HTERT RPE-1 (cell line): Measurements from ENCODE around the gene EXOC4.

Experiments used
- in situ Hi-C: fragments of 300-500 bp; cut with MboI; formaldehyde crosslinking; loops from 4 replicates; pipeline ENCODE4 v1.14.3; 2020; ENCODE audit warnings: low sequenced_read_pairs

Gene EXOC4

DNA sequence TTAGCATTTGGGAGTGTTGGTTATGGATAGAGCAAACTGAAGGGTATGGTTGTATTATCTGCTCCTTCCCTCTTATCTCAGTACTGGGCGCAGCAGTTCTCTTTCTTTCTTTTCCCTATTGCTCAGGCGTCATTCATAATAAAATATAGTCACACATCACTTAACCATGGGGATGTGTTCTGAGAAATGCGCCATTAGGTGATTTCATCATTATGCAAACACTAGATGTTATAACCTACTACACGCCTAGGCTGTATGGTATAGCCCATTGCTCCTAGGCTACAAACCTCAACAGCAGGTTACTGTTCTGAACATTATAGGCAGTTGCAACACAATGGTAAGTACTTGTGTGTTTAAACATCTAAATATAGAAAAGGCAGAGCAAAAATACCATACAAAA, 401.7 kb downstream of the EXOC4 start:
- in situ Hi-C loops = no loop called here

GRCh38 chr7:133662276-133662675, 409.4 kb downstream of the EXOC4 start:
- in situ Hi-C loops = no loop called here

DNA sequence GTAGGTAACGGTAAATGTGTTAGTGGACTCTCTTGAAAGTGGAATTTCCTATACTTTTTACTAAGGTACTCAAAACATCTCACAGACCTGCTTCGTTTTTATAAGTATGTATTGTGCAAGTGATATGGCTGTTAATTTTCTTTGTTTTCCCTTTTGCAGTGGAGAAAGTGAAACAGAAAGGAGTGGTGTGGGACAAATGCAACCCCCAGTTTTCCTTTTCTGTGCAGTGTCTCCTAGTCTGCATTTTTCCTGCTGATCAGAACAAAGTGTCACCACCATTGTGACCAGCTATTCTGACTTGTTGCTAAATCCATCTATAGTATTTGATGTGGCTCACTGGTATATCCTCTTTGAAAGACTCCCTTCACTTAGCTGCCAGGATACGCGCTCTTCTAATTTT, 410.0 kb downstream of the EXOC4 start:
- in situ Hi-C loops = no loop called here

GRCh38 chr7:133664528-133664927, 411.6 kb downstream of the EXOC4 start:
- in situ Hi-C loops = no loop called here

DNA sequence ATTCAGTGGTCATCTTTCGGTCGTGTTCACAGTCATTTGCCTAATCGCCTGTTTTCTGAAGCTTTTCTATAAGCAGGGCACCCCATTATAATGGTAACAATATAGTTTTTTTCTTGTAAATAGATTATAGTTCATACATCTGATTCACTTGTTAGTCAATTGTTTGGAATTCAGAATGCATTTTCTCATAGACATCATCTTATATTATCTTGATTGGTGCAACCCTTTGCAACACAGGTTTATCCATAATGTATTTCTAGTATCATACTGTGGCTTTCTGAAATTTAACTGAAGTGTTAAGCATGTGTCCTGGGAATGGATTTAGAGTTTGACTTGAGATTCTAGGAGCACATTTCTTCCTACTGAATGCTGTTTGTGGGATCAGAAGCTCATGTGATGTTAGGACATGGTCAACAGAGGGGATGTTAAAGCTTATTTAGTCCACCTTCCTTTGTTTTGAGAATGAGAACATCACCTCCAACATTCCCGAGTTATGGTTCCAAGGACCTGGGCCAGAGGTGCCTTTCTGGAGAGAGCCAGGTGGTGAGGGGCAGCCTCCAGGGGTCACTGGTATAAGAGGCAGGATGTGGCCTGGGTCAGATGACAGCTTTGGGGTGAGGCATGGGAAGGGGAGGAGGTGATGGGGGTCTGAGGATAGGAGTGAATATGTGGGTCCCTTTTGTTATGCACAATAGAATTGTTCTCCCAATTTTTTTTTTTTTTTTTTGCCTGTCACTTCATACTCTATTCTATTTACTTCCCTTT, 415.6 kb downstream of the EXOC4 start:
- in situ Hi-C loops = no loop called here

- in situ Hi-C loops = no loop called here
These were observed 416.2 kb downstream of the EXOC4 start for GRCh38 chr7:133669061-133669455.

- in situ Hi-C loops = no loop called here
These were observed 417.4 kb downstream of the EXOC4 start for GRCh38 chr7:133670250-133670649.

DNA sequence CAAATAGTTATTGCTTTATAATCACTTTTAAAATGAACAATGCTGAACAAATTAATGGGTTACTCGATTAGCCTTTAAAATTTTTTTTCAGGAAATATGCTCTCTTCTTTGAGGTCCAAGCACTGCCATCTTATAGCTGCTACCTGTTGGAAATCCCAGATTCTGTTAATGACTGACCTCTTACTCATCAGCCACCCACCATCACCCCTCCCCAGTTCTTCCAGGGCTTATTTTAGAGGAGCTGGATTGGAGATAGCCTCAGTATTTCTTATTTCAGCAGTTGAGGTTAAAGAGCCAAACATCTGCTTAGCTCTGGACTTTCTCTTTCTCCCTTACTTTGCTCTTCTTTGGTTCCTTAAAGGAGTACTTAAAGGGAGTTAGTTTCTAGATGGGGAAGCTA, 420.0 kb downstream of the EXOC4 start:
- in situ Hi-C loops = no loop called here

DNA sequence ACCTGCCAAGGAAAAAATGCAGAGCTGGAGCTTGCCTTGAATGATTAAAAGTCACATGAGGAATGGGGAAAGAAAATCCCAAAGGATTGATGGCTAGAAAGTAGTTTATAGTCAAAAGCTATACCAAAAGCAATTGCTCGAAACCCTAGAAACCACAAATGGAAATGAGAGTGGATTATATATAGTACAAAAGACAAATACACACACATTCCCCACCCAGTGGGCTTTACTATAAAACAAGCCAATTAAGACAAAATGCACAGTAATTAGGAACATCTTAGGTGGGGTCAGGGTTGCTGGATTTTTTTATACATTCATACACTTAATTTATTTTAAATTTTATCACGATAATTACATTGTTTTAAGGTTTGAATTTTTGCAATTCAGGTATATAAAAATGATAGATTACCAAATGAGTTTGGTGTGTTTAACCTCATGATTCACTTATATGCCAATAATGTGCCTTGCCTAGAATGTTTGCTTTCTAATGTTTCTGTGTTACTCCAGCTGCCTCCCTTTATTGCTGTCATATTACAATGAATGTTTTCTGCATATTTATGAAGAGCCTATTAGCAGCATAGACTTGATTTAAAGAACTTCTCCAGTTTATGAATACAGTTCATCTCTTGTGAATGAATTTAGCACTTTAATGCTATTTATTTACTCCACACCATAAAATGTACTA, 421.3 kb downstream of the EXOC4 start:
- in situ Hi-C loops = no loop called here

GRCh38 chr7:133675510-133676218, 422.8 kb downstream of the EXOC4 start:
- in situ Hi-C loops = no loop called here

DNA sequence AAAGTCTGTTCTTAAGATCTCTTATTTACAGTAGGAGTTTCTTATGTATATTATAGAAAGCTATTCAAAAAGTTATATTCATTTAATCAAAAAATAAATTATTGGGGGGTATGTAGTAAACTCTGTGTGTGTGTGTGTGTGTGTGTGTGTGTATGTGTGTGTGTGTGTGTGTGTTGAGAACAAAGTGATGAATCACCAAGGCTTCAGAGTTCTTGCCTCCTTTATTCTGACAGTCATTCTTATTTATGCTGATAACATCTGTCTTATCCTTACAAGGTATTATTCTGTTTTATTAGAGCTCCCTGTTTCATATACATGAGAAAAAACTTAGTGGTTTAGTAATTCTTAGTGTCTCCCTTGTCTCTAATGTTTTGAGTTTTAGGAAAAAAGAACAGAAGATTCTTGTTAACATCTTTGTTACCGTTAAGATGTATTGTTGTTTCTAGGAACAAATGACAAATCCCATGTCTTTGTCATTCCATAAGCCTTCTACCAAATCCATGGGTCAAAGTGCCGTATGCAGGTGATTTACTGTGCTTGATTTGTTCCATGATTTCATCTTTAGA, 424.0 kb downstream of the EXOC4 start:
- in situ Hi-C loops = no loop called here

DNA sequence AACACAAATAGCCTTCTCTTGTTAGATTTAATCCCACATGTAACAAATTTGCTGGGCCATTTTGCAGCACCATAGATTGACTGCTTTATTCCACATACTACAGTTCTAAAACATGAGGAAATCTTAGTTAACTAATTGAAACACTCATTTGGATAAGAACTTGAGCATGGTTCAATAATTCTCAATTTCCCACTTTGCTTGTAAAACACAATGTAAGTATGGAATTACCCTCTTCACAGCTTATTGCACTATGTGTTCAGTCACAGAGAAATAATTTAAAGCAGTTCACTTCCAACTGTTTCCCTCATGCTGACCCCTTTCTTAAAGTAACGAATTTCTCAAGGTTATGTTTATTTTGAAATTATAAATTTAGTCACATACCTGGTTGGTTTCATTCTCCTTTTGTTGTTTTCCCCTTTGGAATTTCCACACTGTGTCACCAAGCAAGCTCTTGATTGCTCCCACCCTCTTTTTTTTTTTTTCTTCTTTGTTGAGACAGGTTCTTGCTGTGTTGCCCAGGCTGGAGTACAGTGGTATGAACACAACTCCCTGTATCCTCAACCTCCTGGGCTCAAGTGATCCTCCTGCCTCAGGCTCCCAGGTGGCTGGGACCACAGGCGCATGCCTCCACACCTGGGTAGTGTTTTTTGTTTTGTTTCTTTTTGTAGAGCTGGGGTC, 425.4 kb downstream of the EXOC4 start:
- in situ Hi-C loops = no loop called here

GRCh38 chr7:133679977-133680376, 427.1 kb downstream of the EXOC4 start:
- in situ Hi-C loops = no loop called here

DNA sequence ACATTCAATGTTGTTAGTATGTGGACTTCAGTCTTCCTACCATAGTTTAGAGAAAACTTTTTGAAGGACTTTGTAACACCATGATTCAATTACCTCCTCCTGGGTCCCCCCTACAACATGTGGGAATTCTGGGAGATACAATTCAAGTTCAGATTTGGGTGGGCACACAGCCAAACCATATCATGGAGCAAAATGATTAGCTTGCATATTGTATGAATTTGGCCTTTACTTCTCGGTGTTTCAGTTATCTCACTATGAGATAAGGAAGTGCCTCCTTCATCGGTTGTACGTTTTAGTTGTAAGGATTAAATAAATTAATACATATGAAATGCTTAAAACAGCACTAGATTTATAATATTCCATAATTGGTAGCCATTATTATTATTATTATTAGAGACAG, 428.7 kb downstream of the EXOC4 start:
- in situ Hi-C loops = no loop called here

DNA sequence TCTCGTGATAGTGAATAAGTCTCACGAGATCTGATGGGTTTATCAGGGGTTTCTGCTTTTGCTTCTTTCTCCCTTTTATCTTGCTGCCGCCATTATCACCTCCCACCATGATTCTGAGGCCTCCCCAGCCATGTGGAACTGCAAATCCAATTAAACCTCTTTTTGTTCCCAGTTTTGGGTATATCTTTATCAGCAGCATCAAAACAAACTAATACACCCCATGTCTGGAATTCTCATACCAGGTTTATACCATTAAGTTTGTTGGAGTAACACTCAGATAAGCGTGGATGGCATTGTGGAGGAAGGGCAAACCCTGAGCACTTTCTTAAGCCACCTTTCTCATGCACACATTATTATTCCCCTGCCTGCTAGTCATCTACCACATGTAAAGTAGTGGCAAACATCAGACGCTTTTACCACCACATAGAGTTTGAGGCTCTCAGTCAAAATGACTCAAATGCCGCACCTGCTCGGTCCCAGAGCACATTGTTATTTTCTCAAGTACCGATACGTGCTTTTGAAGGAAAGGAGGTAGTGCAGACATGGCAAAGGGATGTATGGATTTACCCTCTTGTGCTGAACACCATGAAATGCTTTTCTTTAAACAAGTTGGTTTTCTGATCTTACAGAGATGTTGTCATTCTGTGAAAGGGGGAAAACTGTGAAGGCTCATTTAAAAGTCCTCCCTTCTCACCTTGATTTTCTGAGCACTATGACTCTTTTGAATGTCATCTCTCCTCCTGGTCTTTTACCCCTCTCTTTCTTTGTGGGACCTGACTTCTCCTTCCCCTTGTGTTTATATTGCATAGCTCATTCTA, 429.7 kb downstream of the EXOC4 start:
- in situ Hi-C loops = no loop called here

GRCh38 chr7:133683182-133683454, 430.2 kb downstream of the EXOC4 start:
- in situ Hi-C loops = no loop called here

DNA sequence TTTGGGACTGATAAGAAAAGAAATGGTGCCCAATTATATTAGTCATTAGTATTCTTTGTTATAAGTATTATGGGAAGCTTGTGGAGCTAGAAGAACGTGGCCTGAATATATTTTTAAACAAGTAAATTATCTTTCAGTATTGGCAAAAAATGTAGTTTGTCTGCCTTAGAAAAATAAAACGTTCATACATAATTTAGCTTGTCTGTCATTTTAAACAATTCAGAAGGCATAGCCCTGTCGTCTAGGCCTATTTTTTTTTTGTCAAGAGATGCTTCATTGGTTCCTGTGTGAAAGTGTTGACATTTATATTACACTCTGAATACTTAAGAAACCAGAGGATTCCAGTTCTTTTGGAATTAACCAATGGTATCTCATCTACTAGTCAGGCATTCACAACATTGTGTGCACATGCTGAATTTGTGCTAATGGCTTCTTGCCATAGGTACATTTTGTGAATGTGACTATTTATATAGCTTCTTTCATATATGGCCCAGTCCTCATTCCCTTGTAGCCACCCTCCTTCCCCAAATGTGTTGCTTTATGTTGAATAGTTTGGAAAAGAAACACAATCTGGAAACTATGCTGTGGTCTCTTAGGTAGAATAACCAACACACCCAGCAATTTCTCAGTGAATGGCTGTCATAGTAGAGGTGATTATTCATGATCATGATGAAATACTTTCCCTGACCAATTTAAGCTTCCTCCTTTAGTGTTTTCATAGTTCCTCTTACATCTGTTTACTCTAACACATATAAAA, 435.8 kb downstream of the EXOC4 start:
- in situ Hi-C loops = no loop called here

DNA sequence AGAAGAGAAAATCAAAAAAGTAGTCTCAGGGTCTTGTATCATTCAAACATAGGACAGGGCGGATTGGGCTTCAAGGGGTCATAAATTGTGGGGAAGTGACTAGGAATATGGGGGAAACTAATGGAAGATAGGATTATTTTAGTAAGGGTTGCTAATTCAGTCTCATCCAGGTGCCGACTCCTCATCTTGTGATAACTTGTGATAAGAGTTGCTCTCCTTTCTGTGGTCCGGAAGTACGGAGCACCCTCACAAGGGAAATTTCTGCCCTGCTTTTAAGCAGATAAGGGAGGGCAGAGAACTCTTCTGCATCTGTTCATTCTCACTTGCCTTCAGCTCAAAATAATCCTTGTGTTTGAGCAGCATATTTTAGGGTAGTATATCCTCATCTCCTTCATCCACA, 437.9 kb downstream of the EXOC4 start:
- in situ Hi-C loops = no loop called here

- in situ Hi-C loops = no loop called here
These were observed 439.1 kb downstream of the EXOC4 start for GRCh38 chr7:133691727-133692610.
